Fibroblast of lung (primary cell): ENCODE measurements around the gene IQCF2. TPM values are rescaled to one million over a fixed set of nuclear protein-coding genes. Genes with fewer than 3 reads are reported as not detected.

Experiments
- DNase-seq, 2 donors: peaks; one replicate each; pipeline versions ENCODE4 v3.0.0 to v3.0.0-alpha.2; 2010; ENCODE audit warnings: low read depth in 2 of 2
- H2AFZ ChIP-seq: 2 replicates; pipeline ENCODE4 v1.5.1; 2012; ENCODE audit warnings: low read length, control low read depth, inconsistent platforms
- H3K27ac ChIP-seq: 2 replicates; pipeline ENCODE4 v1.5.1; 2011; ENCODE audit warnings: low read length, control low read depth; ENCODE audit not compliant: insufficient read depth
- H3K27me3 ChIP-seq: 2 replicates; pipeline ENCODE4 v1.5.1; 2011; ENCODE audit warnings: mild to moderate bottlenecking, low read length; ENCODE audit not compliant: control insufficient read depth, insufficient read depth
- H3K36me3 ChIP-seq: 2 replicates; pipeline ENCODE4 v1.5.1; 2011; ENCODE audit warnings: low read length; ENCODE audit not compliant: control insufficient read depth, insufficient read depth
- H3K4me1 ChIP-seq: 2 replicates; pipeline ENCODE4 v1.5.1; 2011; ENCODE audit warnings: low read length; ENCODE audit not compliant: control insufficient read depth, insufficient read depth; ENCODE audit errors: extremely low read depth
- H3K4me2 ChIP-seq: 2 replicates; pipeline ENCODE4 v1.5.1; 2011; ENCODE audit warnings: low read length, control low read depth; ENCODE audit not compliant: insufficient read depth; ENCODE audit errors: extremely low read depth
- H3K4me3 ChIP-seq, 4 experiments: fragments of 200-600 bp in 1 of 4; sonication (generic) in 1 of 4; replicated peaks in 1 of 4; 2 replicates each; pipeline ENCODE4 v1.5.1; 2011 to 2016; ENCODE audit warnings: low read length in 4 of 4, low read depth in 3 of 4, mild to moderate bottlenecking in 3 of 4, control low read depth in 2 of 4, inconsistent platforms in 1 of 4, mixed read lengths in 1 of 4; ENCODE audit not compliant: insufficient read depth in 1 of 4; ENCODE audit errors: control extremely low read depth in 1 of 4
- H3K79me2 ChIP-seq: 2 replicates; pipeline ENCODE4 v1.5.1; 2012; ENCODE audit warnings: mild to moderate bottlenecking, low read length, inconsistent platforms; ENCODE audit not compliant: control insufficient read depth, insufficient read depth
- H3K9ac ChIP-seq: 2 replicates; pipeline ENCODE4 v1.5.1; 2011; ENCODE audit warnings: mild to moderate bottlenecking, low read length, control low read depth; ENCODE audit not compliant: insufficient read depth
- H3K9me3 ChIP-seq: 2 replicates; pipeline ENCODE4 v1.5.1; 2012; ENCODE audit warnings: low read depth, low read length; ENCODE audit not compliant: control insufficient read depth, insufficient read depth
- H4K20me1 ChIP-seq: 2 replicates; pipeline ENCODE4 v1.5.1; 2011; ENCODE audit warnings: low read length; ENCODE audit not compliant: control insufficient read depth, insufficient read depth; ENCODE audit errors: extremely low read depth
- EZH2 ChIP-seq: IDR thresholded peaks from 2 replicates; pipeline ENCODE4 v1.5.1; 2012; ENCODE audit warnings: low read length, control low read depth, mild to moderate bottlenecking; ENCODE audit errors: missing control alignments
- polyA plus RNA-seq, 2 donors: library from polyadenylated mRNA; depleted of rRNA in 1 of 2; stranded (reverse) in 1 of 2; unstranded in 1 of 2; fragments of >200 nt; gene quantifications; 2 replicates each; pipeline ENCODE4 v1.2.1, GENCODE V29; 2011 to 2012; ENCODE audit warnings: missing spikeins in 1 of 2
- total RNA-seq: library from RNA; depleted of rRNA; stranded (reverse); fragments of >200 nt; gene quantifications from 2 replicates; pipeline ENCODE4 v1.2.1, GENCODE V29; 2014
- TF ChIP-seq, protein P1 (sequence below), 2 donors: IDR thresholded peaks in 1 of 2; conservative IDR thresholded peaks in 1 of 2; 1 replicate in 1 of 2; 2 replicates in 1 of 2; pipeline ENCODE4 v1.5.1; 2011 to 2012; ENCODE audit warnings: low read length in 2 of 2, control low read depth in 1 of 2, inconsistent platforms in 1 of 2, low read depth in 1 of 2, mild to moderate bottlenecking in 1 of 2

IQCF2 gene
- total and polyA plus RNA-seq, 2 donors (not counting 1 experiment from before 2014, with no cell fraction given): not detected

DNA sequence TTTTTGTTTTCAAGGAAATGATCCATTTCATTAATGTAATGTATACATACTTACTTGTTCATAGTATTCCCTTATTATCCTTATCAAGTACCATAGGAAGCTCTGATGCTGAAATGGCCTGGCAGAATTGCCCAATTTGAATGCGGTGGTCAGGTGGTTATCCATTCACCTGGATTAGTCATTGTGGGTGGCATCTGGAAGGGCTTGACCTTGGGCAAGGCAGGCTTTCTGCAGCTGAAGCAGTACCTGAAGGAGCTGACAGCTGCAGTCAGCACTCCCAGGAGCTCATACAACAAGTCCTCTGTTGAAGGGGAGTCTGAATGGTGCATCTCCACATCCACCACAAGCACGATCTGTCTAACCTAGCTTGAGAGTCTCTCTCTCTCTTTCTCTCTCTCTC, 26.2 kb downstream of the IQCF2 start:
- Histone ChIP-seq H3K36me3 (no peaks in the 10 kb centered on the region), H3K4me3 (no peak overlapping the region), H3K27me3 (no peaks in the 10 kb centered on the region), H3K27ac (no peak overlapping the region), H3K4me1 (no peaks in the 10 kb centered on the region), H3K9me3 (no peaks in the 10 kb centered on the region), H3K9ac (no peak overlapping the region), H3K79me2 (no peaks in the 10 kb centered on the region), H2AFZ (no peak overlapping the region), H3K4me2 (no peak overlapping the region), H4K20me1 (no peaks in the 10 kb centered on the region)
- TF ChIP-seq, protein P1, sequence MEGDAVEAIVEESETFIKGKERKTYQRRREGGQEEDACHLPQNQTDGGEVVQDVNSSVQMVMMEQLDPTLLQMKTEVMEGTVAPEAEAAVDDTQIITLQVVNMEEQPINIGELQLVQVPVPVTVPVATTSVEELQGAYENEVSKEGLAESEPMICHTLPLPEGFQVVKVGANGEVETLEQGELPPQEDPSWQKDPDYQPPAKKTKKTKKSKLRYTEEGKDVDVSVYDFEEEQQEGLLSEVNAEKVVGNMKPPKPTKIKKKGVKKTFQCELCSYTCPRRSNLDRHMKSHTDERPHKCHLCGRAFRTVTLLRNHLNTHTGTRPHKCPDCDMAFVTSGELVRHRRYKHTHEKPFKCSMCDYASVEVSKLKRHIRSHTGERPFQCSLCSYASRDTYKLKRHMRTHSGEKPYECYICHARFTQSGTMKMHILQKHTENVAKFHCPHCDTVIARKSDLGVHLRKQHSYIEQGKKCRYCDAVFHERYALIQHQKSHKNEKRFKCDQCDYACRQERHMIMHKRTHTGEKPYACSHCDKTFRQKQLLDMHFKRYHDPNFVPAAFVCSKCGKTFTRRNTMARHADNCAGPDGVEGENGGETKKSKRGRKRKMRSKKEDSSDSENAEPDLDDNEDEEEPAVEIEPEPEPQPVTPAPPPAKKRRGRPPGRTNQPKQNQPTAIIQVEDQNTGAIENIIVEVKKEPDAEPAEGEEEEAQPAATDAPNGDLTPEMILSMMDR (conservative IDR thresholded peaks at IDR 0.05 in 1 of 2, IDR thresholded peaks at IDR 0.05 in 1 of 2; ENCODE audit: low read depth in 1 of 2, low read length in 2 of 2): no peak
- TF ChIP-seq EZH2: no peak
- no peak for DNase-seq

DNA sequence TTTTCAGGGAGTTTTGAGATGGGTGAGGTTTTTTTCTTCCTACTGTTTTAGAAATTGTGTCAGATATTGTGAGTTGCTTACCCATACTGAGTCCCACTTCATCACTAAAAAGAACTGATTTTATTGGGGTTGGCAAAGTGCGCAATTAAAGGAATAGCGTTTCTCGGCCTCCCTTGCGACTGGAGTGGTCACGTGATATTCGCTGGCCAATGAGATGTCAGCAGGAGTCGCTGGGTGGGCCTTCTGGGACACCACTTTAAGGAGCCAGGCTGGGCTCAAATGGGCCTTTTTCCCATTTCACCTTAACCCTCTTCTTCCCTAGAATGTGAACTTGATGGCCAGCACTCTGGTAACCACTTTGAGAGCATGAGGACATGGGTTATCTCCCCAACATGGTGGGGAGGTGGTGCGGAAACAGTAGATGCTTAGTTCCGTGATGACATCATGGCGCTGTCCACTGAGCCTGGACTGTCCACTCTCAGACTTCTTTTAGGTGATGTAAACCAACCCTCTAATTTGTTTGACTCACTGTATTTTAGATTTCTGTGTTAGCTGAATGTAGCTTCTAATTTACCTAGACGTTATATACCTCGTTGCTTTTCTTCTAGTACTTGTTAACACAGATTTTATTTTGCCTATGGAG, 27.2 kb downstream of the IQCF2 start:
- Histone ChIP-seq H3K9ac (no peak overlapping the region), H3K4me3 (no peak overlapping the region), H2AFZ (no peak overlapping the region), H4K20me1 (no peaks in the 10 kb centered on the region), H3K4me1 (no peaks in the 10 kb centered on the region), H3K9me3 (no peaks in the 10 kb centered on the region), H3K36me3 (no peaks in the 10 kb centered on the region), H3K27me3 (no peaks in the 10 kb centered on the region), H3K4me2 (no peak overlapping the region), H3K27ac (no peak overlapping the region), H3K79me2 (no peaks in the 10 kb centered on the region)
- TF ChIP-seq, protein P1 (conservative IDR thresholded peaks at IDR 0.05 in 1 of 2, IDR thresholded peaks at IDR 0.05 in 1 of 2; ENCODE audit: low read depth in 1 of 2, low read length in 2 of 2): no peak
- no peak for TF ChIP-seq EZH2
- DNase-seq: no peak

DNA sequence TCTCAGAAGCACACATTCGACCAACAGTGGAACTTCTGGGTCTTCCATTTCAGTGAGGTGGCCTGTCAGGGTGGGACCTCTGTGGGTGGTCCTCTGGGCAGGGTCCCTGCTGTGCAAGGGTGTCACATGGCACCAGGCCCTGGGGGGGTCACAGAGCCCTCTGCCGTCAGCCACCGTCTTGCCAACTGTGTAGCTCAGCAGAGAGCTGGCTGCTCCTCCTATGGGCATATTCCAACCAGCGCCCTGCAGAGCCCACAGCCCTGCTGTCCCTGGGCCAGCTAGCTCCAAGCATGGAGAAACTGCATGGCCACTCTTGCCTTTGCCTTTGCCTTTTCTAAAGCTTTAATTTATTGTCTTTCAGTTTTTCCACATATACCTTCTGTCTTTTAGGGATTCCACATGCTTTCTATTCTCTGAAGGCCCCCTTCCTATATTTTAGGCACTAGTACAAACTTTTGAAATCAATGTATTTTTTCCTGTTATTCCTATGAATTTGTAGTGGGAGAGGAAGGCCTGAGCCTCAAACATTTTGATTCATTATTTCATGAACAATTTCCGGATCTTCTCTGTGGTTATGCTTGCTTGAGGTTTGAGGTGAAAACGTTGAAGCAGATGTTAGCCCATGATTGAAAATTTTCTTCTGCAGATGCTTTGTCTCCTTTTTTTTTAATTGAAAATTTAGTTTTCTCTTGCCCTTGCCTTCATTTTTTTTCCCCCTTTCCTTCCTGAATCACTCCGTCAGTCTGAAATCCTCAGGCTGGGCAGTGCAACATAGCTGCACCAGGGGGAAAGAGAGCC, 30.0 kb downstream of the IQCF2 start:
- Histone ChIP-seq H3K4me1 (no peaks in the 10 kb centered on the region), H4K20me1 (no peaks in the 10 kb centered on the region), H3K27ac (no peak overlapping the region), H3K27me3 (no peaks in the 10 kb centered on the region), H3K9me3 (no peaks in the 10 kb centered on the region), H2AFZ (no peak overlapping the region), H3K4me3 (no peak overlapping the region), H3K79me2 (no peaks in the 10 kb centered on the region), H3K9ac (no peak overlapping the region), H3K4me2 (no peak overlapping the region), H3K36me3 (no peaks in the 10 kb centered on the region)
- TF ChIP-seq EZH2: no peak
- TF ChIP-seq, protein P1 (conservative IDR thresholded peaks at IDR 0.05 in 1 of 2, IDR thresholded peaks at IDR 0.05 in 1 of 2; ENCODE audit: low read depth in 1 of 2, low read length in 2 of 2): no peak
- no peak for DNase-seq
